T-helper 17 cell (primary cell): ENCODE results near the gene IMPACT. TPM values are rescaled to one million over a fixed set of nuclear protein-coding genes. Genes with fewer than 3 reads are reported as not detected.

Experiments
- ATAC-seq: fragments of 150-1000 bp; cut with Tn5 transposase; 2 replicates; pipeline ENCODE4 v1.10.0; 2021; ENCODE audit warnings: mild to moderate bottlenecking, moderate library complexity
- DNase-seq, 3 donors: peaks; one replicate each; pipeline versions ENCODE4 v3.0.0 to v3.0.0-alpha.2; 2020 to 2021
- H3K9me3 ChIP-seq: one replicate; pipeline ENCODE4 v1.7.0; 2013; ENCODE audit warnings: low read length, mild to moderate bottlenecking; ENCODE audit not compliant: control insufficient read depth, poor library complexity, severe bottlenecking
- H3K27ac Mint-ChIP-seq: one replicate; pipeline ENCODE4 v1.8.0; 2022; ENCODE audit warnings: mild to moderate bottlenecking, moderate library complexity, mixed read lengths
- H3K27me3 Mint-ChIP-seq: one replicate; pipeline ENCODE4 v1.8.0; 2022; ENCODE audit warnings: mixed read lengths
- H3K36me3 Mint-ChIP-seq: one replicate; pipeline ENCODE4 v1.8.0; 2022; ENCODE audit warnings: low read depth, mixed read lengths
- H3K4me1 Mint-ChIP-seq: one replicate; pipeline ENCODE4 v1.8.0; 2022; ENCODE audit warnings: mild to moderate bottlenecking, mixed read lengths
- H3K4me3 Mint-ChIP-seq: one replicate; pipeline ENCODE4 v1.8.0; 2022; ENCODE audit warnings: mild to moderate bottlenecking, moderate library complexity, mixed read lengths
- total RNA-seq, 4 donors: library from RNA in 2 of 4; stranded (reverse) in 2 of 4; gene quantifications; one replicate each; pipeline ENCODE4 v1.2.3 and lab custom pipeline; 2022 to 2026

The IMPACT gene
- total RNA-seq, 2 donors from 2014 or later = 15.2 to 16.4 TPM

GRCh38 chr18:24499814-24500213, 73.3 kb downstream of the IMPACT start:
- Mint-ChIP-seq H3K4me3 (no peak overlapping the region), H3K4me1 (peaks cover 2% of the 10 kb centered on the region), H3K27me3 (peaks cover 30% of the 10 kb centered on the region), H3K27ac (no peak overlapping the region), H3K36me3 (peaks cover 4% of the 10 kb centered on the region)
- ATAC-seq = no peak
- no peaks in the 10 kb centered on the region for H3K9me3 ChIP-seq
- DNase-seq = no peak

GRCh38 chr18:24500217-24500616, 73.7 kb downstream of the IMPACT start:
- peaks cover 33% of the 10 kb centered on the region for H3K27me3 Mint-ChIP-seq
- peaks cover 2% of the 10 kb centered on the region for H3K4me1 Mint-ChIP-seq
- ATAC-seq = no peak
- no peak overlapping the region for H3K4me3 Mint-ChIP-seq
- no peak overlapping the region for H3K27ac Mint-ChIP-seq
- DNase-seq = no peak
- peaks cover 4% of the 10 kb centered on the region for H3K36me3 Mint-ChIP-seq
- no peaks in the 10 kb centered on the region for H3K9me3 ChIP-seq

- no peak overlapping the region for H3K4me3 Mint-ChIP-seq
- H3K36me3 Mint-ChIP-seq = peaks cover 4% of the 10 kb centered on the region
- H3K27ac Mint-ChIP-seq = no peak overlapping the region
- peaks cover 2% of the 10 kb centered on the region for H3K4me1 Mint-ChIP-seq
- ATAC-seq (no peak), DNase-seq (no peak)
- peaks cover 36% of the 10 kb centered on the region for H3K27me3 Mint-ChIP-seq
- no peaks in the 10 kb centered on the region for H3K9me3 ChIP-seq
Observed at GRCh38 chr18:24500766-24501165, 74.3 kb downstream of the IMPACT start.

GRCh38 chr18:24502667-24503523, 76.4 kb downstream of the IMPACT start:
- peaks cover 34% of the 10 kb centered on the region for H3K27me3 Mint-ChIP-seq

More at GRCh38 chr18:24502667-24503523, 76.4 kb downstream of the IMPACT start:
- H3K9me3 ChIP-seq = no peaks in the 10 kb centered on the region
- ATAC-seq (no peak), DNase-seq (no peak)
- no peaks in the 10 kb centered on the region for H3K4me1 Mint-ChIP-seq
- H3K27ac Mint-ChIP-seq = no peak overlapping the region
- H3K36me3 Mint-ChIP-seq = peaks cover 7% of the 10 kb centered on the region
- no peak overlapping the region for H3K4me3 Mint-ChIP-seq

Other genes with a start within 250 kb of the IMPACT start
- gene OSBPL1A, start 28.8 kb upstream of the IMPACT start, total RNA-seq = 1 to 10 TPM; 6.8 to 7.1 TPM
- 1 to 10 TPM; 3.2 to 8.5 TPM for gene HRH4, start 34.0 kb downstream of the IMPACT start, total RNA-seq